Lower lobe of right lung (tissue), 2 donors: ENCODE data around the gene ANKRD18A. TPM values are rescaled to one million over a fixed set of nuclear protein-coding genes. Genes with fewer than 3 reads are reported as not detected.

ENCODE experiments used
- ATAC-seq, 2 donors: fragments of 200-7000 bp; cut with Tn5 transposase; one replicate each; pipeline ENCODE4 v1.9.1; 2020 to 2022; ENCODE audit warnings: mild to moderate bottlenecking in 2 of 2, moderate library complexity in 2 of 2
- DNase-seq: peaks from one replicate; pipeline ENCODE4 v3.0.0-alpha.2; 2020
- H3K27ac ChIP-seq: fragments of 200-600 bp; one replicate; pipeline ENCODE4 v1.8.0; 2022
- H3K27me3 ChIP-seq: fragments of 200-600 bp; one replicate; pipeline ENCODE4 v1.8.0; 2022; ENCODE audit warnings: low read depth
- H3K36me3 ChIP-seq: fragments of 200-600 bp; one replicate; pipeline ENCODE4 v1.8.0; 2022; ENCODE audit warnings: mild to moderate bottlenecking
- H3K4me1 ChIP-seq: fragments of 200-600 bp; one replicate; pipeline ENCODE4 v1.8.0; 2022
- H3K4me3 ChIP-seq: fragments of 200-600 bp; one replicate; pipeline ENCODE4 v1.8.0; 2022; ENCODE audit warnings: mild to moderate bottlenecking
- H3K9me3 ChIP-seq: fragments of 200-600 bp; one replicate; pipeline ENCODE4 v1.8.0; 2022
- intact Hi-C: fragments of 100-400 bp; cut with DNase I; formaldehyde crosslinking; loops from one replicate; pipeline ENCODE4 v1.11.0; 2022
- total RNA-seq: library from RNA; stranded (reverse); fragmentation: NEBNext Ultra II Directional; extraction: Animal tissue kit (Norgen Biotek cat#: 25700); gene quantifications from one replicate; pipeline ENCODE4 v1.2.1, GENCODE V29; 2021
- TF ChIP-seq, protein P1 (sequence below): fragments of 200-600 bp; IDR thresholded peaks from one replicate; pipeline ENCODE4 v1.8.0; 2022; ENCODE audit warnings: antibody characterized with exemption, mild to moderate bottlenecking
- donor health status: DM: no; HTN: yes; CAD: no; lungs with severe emphysema.

The ANKRD18A gene
- total RNA-seq, 1 donor from 2014 or later: 4.3 TPM

GRCh38 chr9:38652486-38652885, 32.1 kb upstream of the ANKRD18A start:
- Histone ChIP-seq H3K9me3 (no peaks in the 10 kb centered on the region), H3K27me3 (no peaks in the 10 kb centered on the region), H3K36me3 (no peaks in the 10 kb centered on the region), H3K4me1 (no peaks in the 10 kb centered on the region), H3K27ac (no peak overlapping the region), H3K4me3 (no peak overlapping the region)
- no peak for ATAC-seq
- intact Hi-C loops: no loop called here
- no peak for DNase-seq
- TF ChIP-seq, protein P1, sequence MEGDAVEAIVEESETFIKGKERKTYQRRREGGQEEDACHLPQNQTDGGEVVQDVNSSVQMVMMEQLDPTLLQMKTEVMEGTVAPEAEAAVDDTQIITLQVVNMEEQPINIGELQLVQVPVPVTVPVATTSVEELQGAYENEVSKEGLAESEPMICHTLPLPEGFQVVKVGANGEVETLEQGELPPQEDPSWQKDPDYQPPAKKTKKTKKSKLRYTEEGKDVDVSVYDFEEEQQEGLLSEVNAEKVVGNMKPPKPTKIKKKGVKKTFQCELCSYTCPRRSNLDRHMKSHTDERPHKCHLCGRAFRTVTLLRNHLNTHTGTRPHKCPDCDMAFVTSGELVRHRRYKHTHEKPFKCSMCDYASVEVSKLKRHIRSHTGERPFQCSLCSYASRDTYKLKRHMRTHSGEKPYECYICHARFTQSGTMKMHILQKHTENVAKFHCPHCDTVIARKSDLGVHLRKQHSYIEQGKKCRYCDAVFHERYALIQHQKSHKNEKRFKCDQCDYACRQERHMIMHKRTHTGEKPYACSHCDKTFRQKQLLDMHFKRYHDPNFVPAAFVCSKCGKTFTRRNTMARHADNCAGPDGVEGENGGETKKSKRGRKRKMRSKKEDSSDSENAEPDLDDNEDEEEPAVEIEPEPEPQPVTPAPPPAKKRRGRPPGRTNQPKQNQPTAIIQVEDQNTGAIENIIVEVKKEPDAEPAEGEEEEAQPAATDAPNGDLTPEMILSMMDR: no peak

DNA sequence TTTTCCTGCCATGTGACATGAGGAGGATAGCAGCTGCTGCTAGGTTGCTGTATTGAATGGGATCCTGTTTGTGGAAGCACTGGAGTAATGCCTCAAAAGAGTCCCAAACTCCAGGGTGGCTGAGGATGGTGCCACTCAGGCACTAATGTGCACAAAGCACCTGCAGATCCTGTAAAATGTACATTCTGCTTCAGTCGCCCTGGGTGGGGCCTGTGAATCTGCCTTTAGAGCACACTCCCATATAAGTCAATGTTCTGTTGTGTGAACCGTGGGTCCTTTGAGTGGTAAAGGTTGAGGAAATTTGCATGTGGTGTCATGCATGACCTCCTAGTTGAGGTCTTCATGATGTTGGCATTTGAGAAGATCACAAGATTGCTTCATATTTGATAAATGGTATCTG, 31.6 kb upstream of the ANKRD18A start:
- intact Hi-C loops: no loop called here
- Histone ChIP-seq H3K9me3 (no peaks in the 10 kb centered on the region), H3K4me1 (no peaks in the 10 kb centered on the region), H3K36me3 (no peaks in the 10 kb centered on the region), H3K27me3 (no peaks in the 10 kb centered on the region), H3K27ac (no peak overlapping the region), H3K4me3 (no peak overlapping the region)
- no peak for DNase-seq
- TF ChIP-seq, protein P1: no peak
- ATAC-seq: no peak

GRCh38 chr9:38651400-38652042, 31.1 kb upstream of the ANKRD18A start:
- no peaks in the 10 kb centered on the region for H3K36me3 ChIP-seq
- H3K4me3 ChIP-seq: no peak overlapping the region
- intact Hi-C loops: no loop called here
- H3K27ac ChIP-seq: no peak overlapping the region
- H3K4me1 ChIP-seq: no peaks in the 10 kb centered on the region
- H3K9me3 ChIP-seq: no peaks in the 10 kb centered on the region
- ATAC-seq (no peak), DNase-seq (no peak)
- no peaks in the 10 kb centered on the region for H3K27me3 ChIP-seq
- TF ChIP-seq, protein P1: no peak

DNA sequence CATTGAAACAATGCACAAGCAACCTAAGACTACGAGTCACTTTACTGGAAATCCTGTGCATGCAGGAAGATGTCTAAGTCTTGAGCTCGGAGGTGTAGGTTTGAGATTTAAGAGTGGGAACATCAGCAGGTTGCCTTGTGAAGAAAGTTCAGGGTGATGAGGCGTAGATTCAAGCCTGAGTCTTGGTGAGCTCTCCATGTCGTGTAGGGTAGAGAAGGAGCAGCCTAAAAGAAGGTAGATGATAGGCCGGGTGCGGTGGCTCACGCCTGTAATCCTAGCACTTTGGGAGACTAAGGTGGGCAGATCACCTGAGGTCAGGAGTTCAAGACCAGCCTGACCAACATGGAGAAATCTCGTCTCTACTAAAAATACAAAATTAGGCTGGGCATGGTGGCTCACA, 30.2 kb upstream of the ANKRD18A start:
- no peak overlapping the region for H3K4me3 ChIP-seq
- no peaks in the 10 kb centered on the region for H3K27me3 ChIP-seq
- TF ChIP-seq, protein P1: no peak
- no peaks in the 10 kb centered on the region for H3K9me3 ChIP-seq
- ATAC-seq (no peak), DNase-seq (no peak)
- H3K4me1 ChIP-seq: no peaks in the 10 kb centered on the region
- H3K27ac ChIP-seq: no peak overlapping the region
- intact Hi-C loops: no loop called here
- H3K36me3 ChIP-seq: no peaks in the 10 kb centered on the region

DNA sequence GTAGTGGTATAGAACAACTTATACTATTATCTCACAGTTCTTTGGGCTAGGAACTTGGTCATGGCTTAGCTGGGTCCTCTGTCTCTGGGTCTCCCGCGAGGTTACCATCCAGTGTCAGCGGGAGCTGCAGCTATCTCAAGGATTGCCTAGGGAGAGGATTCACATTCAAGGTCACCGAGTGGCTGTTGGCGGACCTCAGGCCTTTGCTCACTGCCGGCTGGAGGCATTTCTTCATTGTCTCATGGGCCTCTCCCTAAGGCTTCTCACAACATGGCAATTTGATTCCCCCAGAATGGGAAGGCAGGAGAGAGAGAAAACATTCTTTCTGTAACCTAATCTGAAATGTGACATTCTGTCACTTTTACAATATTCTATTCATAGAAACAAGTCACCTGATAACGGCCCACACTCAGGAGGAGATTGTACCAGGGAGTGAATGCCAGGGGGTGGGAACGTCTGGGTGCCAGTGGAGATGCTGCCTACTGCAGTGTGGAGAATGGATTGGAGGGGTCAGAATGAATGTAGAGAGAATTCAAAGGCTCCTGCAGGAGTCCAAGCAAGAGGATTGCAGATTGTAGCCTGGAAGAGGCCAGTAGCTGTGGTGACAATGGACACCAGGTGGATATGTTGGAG, 29.5 kb upstream of the ANKRD18A start:
- Histone ChIP-seq H3K27ac (no peak overlapping the region), H3K9me3 (no peaks in the 10 kb centered on the region), H3K36me3 (no peaks in the 10 kb centered on the region), H3K27me3 (no peaks in the 10 kb centered on the region), H3K4me1 (no peaks in the 10 kb centered on the region), H3K4me3 (no peak overlapping the region)
- DNase-seq (no peak), ATAC-seq (no peak)
- intact Hi-C loops: no loop called here
- TF ChIP-seq, protein P1: no peak
